Activated CD4-positive, alpha-beta memory T cell treated with anti-CD3 and anti-CD28 coated beads, Interleukin-2, amount 10 ng/mL, durations not matched to agents 7 days and 5 days (primary cell): Measurements from ENCODE around the gene ZNF672. TPM values are rescaled to one million over a fixed set of nuclear protein-coding genes. Genes with fewer than 3 reads are reported as not detected.
A peak's percentile ranks its signal among the peaks of the same experiment; 100 is the strongest.
"Not testable (repeated sequence)": the region's sequence is repeated elsewhere in the genome, so short reads cannot be mapped to it uniquely, and the experiment has no call there.

Source experiments
- CTCF ChIA-PET: fragments of 350-600 bp; sonication (Branson Sonifier 250); formaldehyde crosslinking; loops from one replicate; lab custom pipeline; 2021; ENCODE audit warnings: antibody characterized with exemption, inconsistent platforms; lab: Charles Lee
- POLR2A ChIA-PET: fragments of 350-600 bp; sonication (Branson Sonifier 250); formaldehyde crosslinking; loops from one replicate; lab custom pipeline; 2021; ENCODE audit warnings: antibody characterized with exemption; lab: Charles Lee
- DNase-seq: peaks from one replicate; pipeline ENCODE4 v3.0.0-alpha.2; 2020
- H3K27ac Mint-ChIP-seq: one replicate; pipeline ENCODE4 v1.8.0; 2021; ENCODE audit warnings: mild to moderate bottlenecking, mixed read lengths
- H3K27me3 Mint-ChIP-seq: one replicate; pipeline ENCODE4 v1.8.0; 2021; ENCODE audit warnings: mixed read lengths
- H3K36me3 Mint-ChIP-seq: one replicate; pipeline ENCODE4 v1.8.0; 2021; ENCODE audit warnings: low read depth, mixed read lengths
- H3K4me1 Mint-ChIP-seq: one replicate; pipeline ENCODE4 v1.8.0; 2021; ENCODE audit warnings: mixed read lengths
- H3K4me3 Mint-ChIP-seq: one replicate; pipeline ENCODE4 v1.8.0; 2021; ENCODE audit warnings: mild to moderate bottlenecking, mixed read lengths
- H3K9me3 Mint-ChIP-seq: one replicate; pipeline ENCODE4 v1.8.0; 2021; ENCODE audit warnings: mixed read lengths
- total RNA-seq, 2 experiments: library from RNA; stranded (reverse); gene quantifications; one replicate each; pipeline ENCODE4 v1.2.3, GENCODE V29; 2021

The ZNF672 gene
- total RNA-seq, 2 experiments from 2014 or later = 54.1 to 60.1 TPM

DNA sequence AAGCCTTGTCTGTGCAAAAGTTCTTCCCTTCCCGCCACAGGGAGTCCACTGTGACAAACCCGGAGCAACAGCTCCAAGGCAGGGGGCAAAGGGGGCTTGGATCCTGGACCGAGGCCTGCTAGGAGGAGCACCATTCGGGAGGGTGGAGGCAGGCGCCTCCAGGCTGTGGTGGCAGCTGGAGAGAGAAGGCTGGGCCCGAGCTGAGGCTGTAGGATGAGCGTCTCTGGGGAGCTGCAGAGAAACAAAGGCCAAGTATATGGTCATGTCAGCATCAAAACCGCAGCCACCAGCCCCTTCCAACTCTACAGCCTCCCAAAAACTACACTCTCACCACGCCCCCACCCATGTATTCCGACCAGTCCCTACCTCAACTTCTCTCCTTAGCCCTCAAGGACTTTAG is 12.9 kb upstream of the ZNF672 start:
- H3K27ac Mint-ChIP-seq = peak overlapping the region; percentile 98
- no peaks in the 10 kb centered on the region for H3K27me3 Mint-ChIP-seq
- H3K4me1 Mint-ChIP-seq = peaks cover 64% of the 10 kb centered on the region
- peaks cover 42% of the 10 kb centered on the region for H3K36me3 Mint-ChIP-seq
- ChIA-PET POLR2A (interaction anchor here (1.5 to 8.0 kb wide), 7 partner anchors 8 to 101 kb away, joined by 4 to 136 read pairs (median 8); partner anchors contain the start of genes ZNF672 and ZNF692), CTCF (interaction anchor here (1.1 to 4.1 kb wide), 3 partner anchors 13 to 49 kb away, joined by 3 to 69 read pairs (median 4); partner anchors contain the start of gene ZNF672)
- H3K4me3 Mint-ChIP-seq = peak overlapping the region; percentile 84
- H3K9me3 Mint-ChIP-seq = no peaks in the 10 kb centered on the region
- DNase-seq = no peak

DNA sequence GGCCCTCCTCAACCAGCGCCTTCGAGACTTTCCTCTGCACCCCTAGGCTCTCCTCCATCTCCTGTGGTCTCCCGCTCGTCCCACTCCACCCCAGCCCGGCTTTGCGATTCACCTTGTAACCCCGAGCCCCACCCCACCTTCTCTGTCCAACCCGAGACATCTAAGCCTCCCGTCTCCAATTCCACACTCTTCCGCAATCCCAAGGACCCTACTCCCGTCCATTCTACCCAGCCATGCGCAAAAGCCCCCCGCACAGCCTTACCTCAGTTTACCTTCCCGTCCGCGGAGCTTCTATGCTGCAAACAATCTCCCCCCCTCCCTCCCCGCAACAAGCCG is 12.5 kb upstream of the ZNF672 start:
- Mint-ChIP-seq H3K36me3 (peaks cover 38% of the 10 kb centered on the region), H3K27ac (peak overlapping the region; percentile 98), H3K27me3 (no peaks in the 10 kb centered on the region), H3K4me3 (peak overlapping the region; percentile 84), H3K9me3 (no peaks in the 10 kb centered on the region), H3K4me1 (peaks cover 61% of the 10 kb centered on the region)
- POLR2A ChIA-PET = interaction anchor here (0.7 to 8.0 kb wide), 12 partner anchors 8 to 101 kb away, joined by 3 to 136 read pairs (median 4); partner anchors contain the start of genes ZNF672 and ZNF692
- no peak for DNase-seq
- CTCF ChIA-PET = interaction anchor here (0.9 to 4.1 kb wide), 9 partner anchors 10 to 421 kb away, joined by 3 to 69 read pairs (median 4); partner anchors contain the start of genes ZNF672 and ZNF692

DNA sequence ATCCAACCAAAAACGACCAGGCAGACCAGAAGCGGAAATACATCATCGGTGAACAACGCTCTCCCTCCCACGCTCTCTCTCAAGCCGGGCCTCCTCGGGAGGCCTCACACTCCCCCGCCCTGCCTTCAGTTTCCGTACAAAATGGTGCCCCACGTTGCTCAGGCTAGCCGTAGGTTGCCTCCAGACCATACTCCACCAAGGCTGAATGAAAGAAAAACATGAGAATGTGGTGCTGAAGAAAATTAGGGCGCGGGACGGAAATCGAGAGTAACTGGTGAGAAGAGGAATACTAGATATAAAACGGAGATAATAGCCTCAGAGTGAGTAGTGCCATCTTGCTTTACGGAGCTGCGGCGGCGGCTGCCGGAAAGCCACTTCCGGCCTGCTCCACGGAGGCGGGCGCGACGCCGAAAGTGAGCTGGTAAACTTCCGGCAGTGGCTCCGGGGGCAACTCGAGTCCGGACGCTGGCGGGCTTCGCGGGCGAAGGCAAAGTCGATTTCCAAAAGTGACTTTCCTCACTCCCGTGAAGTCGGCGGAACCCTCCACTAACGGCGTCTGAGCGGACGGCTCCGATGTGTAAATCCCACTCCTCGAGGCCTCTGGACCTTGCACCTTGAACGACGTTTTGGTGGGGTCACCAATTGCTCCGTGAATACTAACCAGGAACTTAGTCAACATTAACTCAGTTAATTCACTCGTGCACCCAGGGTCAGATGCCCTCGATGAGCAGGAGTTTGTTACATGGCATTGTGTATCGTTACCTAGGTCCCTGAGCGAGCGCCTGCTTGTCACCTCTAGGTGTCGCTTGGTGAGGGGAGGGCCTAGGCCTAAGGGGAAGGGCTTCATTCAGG is 11.9 kb upstream of the ZNF672 start, which contains the start of gene SH3BP5L:
Gene SH3BP5L, minus strand, starts transcription at position 7 of the 852 bp plus-strand sequence. CDS start 980 bp downstream, outside the sequence.
- H3K4me3 Mint-ChIP-seq = peak within 1 kb of the TSS; percentile 84
- H3K9me3 Mint-ChIP-seq = no peaks in the 10 kb centered on the region
- peaks cover 34% of the 10 kb centered on the region for H3K36me3 Mint-ChIP-seq
- H3K4me1 Mint-ChIP-seq = peaks cover 56% of the 10 kb centered on the region
- ChIA-PET POLR2A (interaction anchor here (0.7 to 8.0 kb wide), 16 partner anchors 9 to 100 kb away, joined by 3 to 136 read pairs (median 4); partner anchors contain the start of genes ZNF672 and ZNF692), CTCF (interaction anchor here (0.8 to 4.1 kb wide), 10 partner anchors 9 to 422 kb away, joined by 3 to 69 read pairs (median 4); partner anchors contain the start of genes ZNF672 and ZNF692)
- peak within 1 kb of the TSS; percentile 98 for H3K27ac Mint-ChIP-seq
- peaks cover 2% of the 10 kb centered on the region for H3K27me3 Mint-ChIP-seq
- DNase-seq = peak; percentile 91

DNA sequence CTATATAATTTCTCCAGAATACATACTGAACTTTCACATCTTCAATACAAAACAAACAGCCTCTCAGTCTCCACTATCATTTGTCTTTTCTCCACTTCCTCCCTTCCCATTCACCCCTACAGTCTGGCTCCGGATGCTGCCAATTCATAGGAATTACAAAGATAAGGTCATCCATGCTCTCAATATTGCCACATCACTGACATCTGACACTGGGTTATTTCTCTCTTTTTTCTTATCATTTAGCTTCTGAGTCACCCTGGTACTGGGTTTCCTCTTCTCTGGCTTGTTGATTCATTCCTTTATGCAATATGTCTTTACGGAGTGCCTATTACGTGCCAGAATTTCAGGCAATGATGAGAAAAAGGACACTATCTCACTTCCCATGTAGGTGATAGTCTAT is 9.2 kb upstream of the ZNF672 start:
- POLR2A ChIA-PET = interaction anchor here (0.9 to 8.0 kb wide), 3 partner anchors 9 to 30 kb away, joined by 4 to 136 read pairs (median 7); partner anchors contain the start of genes ZNF672 and ZNF692

DNA sequence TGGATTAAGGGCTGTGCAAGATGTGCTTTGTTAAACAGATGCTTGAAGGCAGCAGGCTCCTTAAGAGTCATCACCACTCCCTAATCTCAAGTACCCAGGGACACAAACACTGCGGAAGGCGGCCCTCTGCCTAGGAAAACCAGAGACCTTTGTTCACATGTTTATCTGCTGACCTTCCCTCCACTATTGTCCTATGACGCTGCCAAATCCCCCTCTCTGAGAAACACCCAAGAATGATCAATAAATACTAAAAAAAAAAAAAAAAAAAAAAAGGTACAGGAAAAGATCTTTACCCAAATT is 7.4 kb upstream of the ZNF672 start:
- H3K9me3 Mint-ChIP-seq, H3K27ac Mint-ChIP-seq, DNase-seq, H3K36me3 Mint-ChIP-seq, H3K27me3 Mint-ChIP-seq, POLR2A ChIA-PET, H3K4me3 Mint-ChIP-seq, CTCF ChIA-PET: not testable (repeated sequence)
- peaks cover 15% of the 10 kb centered on the region for H3K4me1 Mint-ChIP-seq

More for the DNA sequence above, 9.2 kb upstream of the ZNF672 start:
- H3K27ac Mint-ChIP-seq = no peak overlapping the region
- no peaks in the 10 kb centered on the region for H3K9me3 Mint-ChIP-seq
- CTCF ChIA-PET = interaction anchor here (1.7 to 4.1 kb wide), 2 partner anchors 9 to 30 kb away, joined by 4 to 69 read pairs; partner anchors contain the start of genes ZNF672 and ZNF692
- no peak for DNase-seq
- peaks cover 32% of the 10 kb centered on the region for H3K4me1 Mint-ChIP-seq
- peaks cover 19% of the 10 kb centered on the region for H3K36me3 Mint-ChIP-seq
- no peak overlapping the region for H3K4me3 Mint-ChIP-seq
- H3K27me3 Mint-ChIP-seq = peaks cover 10% of the 10 kb centered on the region

DNA sequence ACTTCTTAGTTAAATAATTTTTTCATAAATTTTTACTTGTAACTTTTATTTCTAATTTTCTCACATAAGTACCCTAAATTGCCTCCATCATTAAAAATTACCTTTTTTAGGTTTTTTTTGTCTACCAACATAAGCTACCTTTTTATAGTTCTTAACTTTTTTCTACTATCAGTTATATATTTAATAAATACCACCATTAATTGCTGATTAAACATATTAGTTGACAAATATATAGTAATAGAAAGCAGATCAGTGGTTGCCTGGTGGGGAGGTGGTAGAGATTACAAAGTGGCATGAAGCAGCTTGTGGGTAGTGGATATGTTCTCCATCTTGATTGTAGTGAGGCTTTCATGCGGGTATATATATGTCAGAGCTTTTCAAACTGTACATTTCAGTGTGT is 6.2 kb upstream of the ZNF672 start:
- H3K27me3 Mint-ChIP-seq = peaks cover 10% of the 10 kb centered on the region
- no peak overlapping the region for H3K27ac Mint-ChIP-seq
- peaks cover 8% of the 10 kb centered on the region for H3K4me1 Mint-ChIP-seq
- ChIA-PET POLR2A (no interaction called here), CTCF (interaction anchor here (1.0 kb wide), 1 partner anchor 26 kb away, joined by 3 read pairs; no protein-coding TSS in a partner anchor)
- no peaks in the 10 kb centered on the region for H3K9me3 Mint-ChIP-seq
- H3K36me3 Mint-ChIP-seq = no peaks in the 10 kb centered on the region
- H3K4me3 Mint-ChIP-seq = no peak overlapping the region
- no peak for DNase-seq

DNA sequence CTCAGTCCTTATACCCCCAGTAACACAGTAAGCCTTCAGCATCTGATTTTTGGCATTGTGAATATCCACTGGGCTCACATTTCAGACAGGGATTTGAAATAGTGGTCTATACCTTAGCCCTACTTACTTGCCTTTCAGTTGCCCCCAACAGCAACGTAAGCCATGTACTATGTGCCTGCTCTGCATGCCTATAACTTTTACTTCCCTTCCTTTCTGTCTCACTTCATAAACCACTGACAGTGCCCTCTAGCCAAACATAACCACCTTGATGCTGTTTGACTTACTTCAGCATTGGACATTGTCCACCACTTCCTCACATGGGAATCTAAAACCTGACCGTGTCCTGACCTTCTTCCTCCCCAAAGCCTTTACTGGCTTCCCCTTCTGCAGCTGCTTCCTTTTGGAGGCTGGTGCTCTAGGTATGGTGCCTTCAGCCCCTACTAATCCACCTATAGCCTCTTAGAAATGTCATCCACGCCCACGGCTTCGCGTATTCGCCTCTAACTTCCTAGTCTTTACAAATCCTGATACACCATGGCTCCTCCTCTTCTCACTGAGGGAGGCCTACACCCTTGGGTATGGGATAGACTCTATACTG is 3.6 kb upstream of the ZNF672 start:
- peaks cover 3% of the 10 kb centered on the region for H3K36me3 Mint-ChIP-seq
- H3K4me1 Mint-ChIP-seq = peaks cover 5% of the 10 kb centered on the region
- H3K27me3 Mint-ChIP-seq = peaks cover 10% of the 10 kb centered on the region
- H3K27ac Mint-ChIP-seq = no peak overlapping the region
- CTCF ChIA-PET = no interaction called here
- no peak overlapping the region for H3K4me3 Mint-ChIP-seq
- no peak for DNase-seq
- POLR2A ChIA-PET = no interaction called here
- H3K9me3 Mint-ChIP-seq = no peaks in the 10 kb centered on the region

DNA sequence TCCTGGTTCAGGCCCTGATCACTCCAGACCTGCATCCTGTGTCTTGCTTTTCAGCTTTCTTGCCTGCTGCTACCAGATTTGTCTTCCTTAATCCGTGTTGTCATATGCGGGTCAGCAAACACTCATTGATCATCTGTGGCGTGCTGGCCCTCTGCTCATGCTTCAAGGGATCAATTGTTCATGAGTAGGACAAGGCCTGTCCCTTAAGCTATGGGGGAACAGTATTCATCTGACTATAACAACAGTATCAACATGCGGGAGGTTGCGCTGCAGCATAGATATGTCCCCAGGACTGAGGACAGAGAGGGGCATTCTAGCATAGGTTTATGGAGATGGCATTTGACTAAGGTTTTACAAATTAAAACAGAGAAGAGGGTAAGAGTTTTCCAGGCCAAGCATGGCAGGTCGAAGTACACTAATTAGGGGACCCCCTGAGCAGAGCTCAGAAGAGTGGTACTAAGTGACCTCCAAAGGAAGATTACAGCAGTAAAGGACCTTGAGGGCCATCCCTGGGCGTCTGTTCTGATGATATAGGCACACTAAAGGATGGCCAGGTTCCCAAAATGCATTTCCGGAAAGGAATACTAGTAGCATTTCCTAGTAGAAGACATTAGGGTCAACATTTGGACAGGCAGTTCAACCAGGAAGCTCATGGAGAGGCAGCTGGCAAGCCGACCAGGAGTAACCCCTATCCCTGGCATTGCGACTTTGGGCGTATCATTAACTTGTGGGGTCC is 811 bp upstream of the ZNF672 start:
- Mint-ChIP-seq H3K36me3 (peaks cover 5% of the 10 kb centered on the region), H3K27me3 (peaks cover 4% of the 10 kb centered on the region), H3K9me3 (no peaks in the 10 kb centered on the region), H3K27ac (no peak overlapping the region), H3K4me3 (no peak overlapping the region), H3K4me1 (peaks cover 28% of the 10 kb centered on the region)
- POLR2A ChIA-PET = interaction anchor here (0.7 to 5.4 kb wide), 13 partner anchors 10 to 89 kb away, joined by 3 to 136 read pairs (median 4); partner anchors contain the start of genes SH3BP5L and ZNF692
- DNase-seq = no peak
- CTCF ChIA-PET = interaction anchor here (0.6 to 4.3 kb wide), 5 partner anchors 10 to 88 kb away, joined by 3 to 69 read pairs (median 9); partner anchors contain the start of genes SH3BP5L and ZNF692

DNA sequence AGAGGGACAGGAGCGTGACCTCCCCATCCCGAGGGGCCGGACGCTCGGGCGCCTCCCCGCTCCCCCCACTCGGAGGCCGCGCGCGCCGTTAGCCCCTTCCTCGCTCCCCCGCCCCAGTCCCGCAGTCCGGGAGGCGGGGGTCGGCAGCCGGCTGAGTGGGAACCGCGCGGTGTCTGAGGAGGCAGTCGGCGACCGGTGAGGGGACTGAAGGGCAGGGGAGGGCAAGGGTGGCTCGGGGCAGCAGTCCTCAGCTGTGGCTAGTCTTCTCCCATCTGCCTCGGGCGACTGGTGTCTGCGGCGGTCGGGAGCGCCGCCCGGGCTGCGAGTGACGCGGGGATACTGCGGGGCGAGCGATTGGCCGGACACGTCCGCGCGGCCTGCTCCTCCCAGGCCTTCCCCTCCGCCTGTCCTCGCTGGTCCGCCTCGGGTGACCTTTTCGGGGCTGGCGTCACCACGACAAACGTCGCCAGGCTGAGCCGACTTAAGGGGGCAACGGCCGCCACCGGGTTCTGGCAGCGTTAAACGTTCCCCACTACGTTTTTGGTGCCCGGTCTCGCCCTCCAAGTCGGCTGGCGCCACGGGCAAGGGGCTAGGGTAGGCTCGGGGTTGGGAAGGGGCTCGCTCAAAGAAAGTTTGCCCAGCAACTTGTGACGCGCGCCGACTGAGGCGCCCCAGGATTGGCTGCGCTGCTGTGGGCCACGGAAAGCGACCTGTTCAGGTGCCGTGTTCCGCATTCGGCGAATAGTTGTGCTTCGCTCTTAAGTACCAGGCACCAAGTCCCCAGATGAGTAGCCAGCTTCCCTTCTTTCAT is 538 bp downstream of the ZNF672 start:
- DNase-seq = peak; percentile 89
- H3K4me3 Mint-ChIP-seq = no peak overlapping the region
- ChIA-PET POLR2A (interaction anchor here (0.7 to 5.4 kb wide), 12 partner anchors 13 to 88 kb away, joined by 3 to 136 read pairs (median 5); partner anchors contain the start of genes SH3BP5L and ZNF692), CTCF (interaction anchor here (1.1 to 4.3 kb wide), 4 partner anchors 12 to 87 kb away, joined by 4 to 69 read pairs (median 26); partner anchors contain the start of genes SH3BP5L and ZNF692)
- peaks cover 9% of the 10 kb centered on the region for H3K36me3 Mint-ChIP-seq
- H3K27me3 Mint-ChIP-seq = peaks cover 1% of the 10 kb centered on the region
- peaks cover 29% of the 10 kb centered on the region for H3K4me1 Mint-ChIP-seq
- H3K9me3 Mint-ChIP-seq = no peaks in the 10 kb centered on the region
- no peak overlapping the region for H3K27ac Mint-ChIP-seq

DNA sequence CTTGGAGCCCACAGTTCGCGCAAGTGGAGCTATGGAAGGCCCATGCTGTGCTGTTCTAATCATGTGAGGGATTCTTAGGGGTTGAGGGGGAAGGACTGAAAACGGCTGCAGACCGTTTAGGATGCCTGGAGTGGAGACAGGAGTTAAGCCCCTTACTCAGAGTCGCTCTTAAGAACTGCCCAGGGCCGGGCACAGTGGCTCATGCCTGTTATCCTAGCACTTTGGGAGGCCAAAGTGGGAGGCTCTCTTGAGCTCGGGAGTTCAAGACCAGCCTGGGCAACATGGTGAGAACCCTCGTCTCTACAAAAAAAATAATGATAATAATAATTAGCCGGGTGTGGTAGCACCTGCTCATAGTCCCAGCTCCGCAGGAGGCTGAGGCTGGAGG is 1.1 kb downstream of the ZNF672 start:
- ChIA-PET CTCF (interaction anchor here (1.1 to 4.3 kb wide), 4 partner anchors 12 to 86 kb away, joined by 4 to 69 read pairs (median 26); partner anchors contain the start of genes SH3BP5L and ZNF692), POLR2A (interaction anchor here (1.6 to 5.4 kb wide), 5 partner anchors 12 to 23 kb away, joined by 3 to 136 read pairs (median 27); partner anchors contain the start of genes SH3BP5L and ZNF692)
- Mint-ChIP-seq H3K36me3 (peaks cover 9% of the 10 kb centered on the region), H3K27me3 (no peaks in the 10 kb centered on the region), H3K4me3 (no peak overlapping the region), H3K27ac (no peak overlapping the region), H3K4me1 (peaks cover 29% of the 10 kb centered on the region), H3K9me3 (no peaks in the 10 kb centered on the region)
- no peak for DNase-seq

DNA sequence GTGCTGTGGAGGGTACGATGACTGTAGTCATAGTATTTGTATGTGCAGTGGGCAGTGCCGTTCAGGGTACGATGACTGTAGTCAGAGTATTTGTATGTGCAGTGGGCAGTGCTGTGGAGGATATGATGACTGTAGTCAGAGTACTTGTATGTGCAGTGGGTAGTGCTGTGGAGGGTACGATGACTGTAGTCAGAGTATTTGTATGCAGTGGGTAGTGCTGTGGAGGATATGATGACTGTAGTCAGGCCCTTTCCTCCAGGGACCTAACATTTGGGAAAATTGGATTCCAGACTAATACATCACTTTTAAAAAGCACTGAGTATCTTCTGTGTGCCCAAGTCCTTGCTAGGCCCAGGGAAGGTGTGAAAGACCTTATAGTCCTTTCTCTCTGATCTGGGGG is 2.9 kb downstream of the ZNF672 start:
- no peaks in the 10 kb centered on the region for H3K27me3 Mint-ChIP-seq
- H3K27ac Mint-ChIP-seq = no peak overlapping the region
- DNase-seq = no peak
- peaks cover 29% of the 10 kb centered on the region for H3K4me1 Mint-ChIP-seq
- CTCF ChIA-PET = interaction anchor here (1.0 to 4.1 kb wide), 3 partner anchors 14 to 22 kb away, joined by 3 to 31 read pairs (median 10); partner anchors contain the start of gene ZNF692
- no peaks in the 10 kb centered on the region for H3K9me3 Mint-ChIP-seq
- POLR2A ChIA-PET = interaction anchor here (2.6 kb wide), 1 partner anchor 18 kb away, joined by 10 read pairs; the partner anchor contains the start of gene ZNF692
- peaks cover 21% of the 10 kb centered on the region for H3K36me3 Mint-ChIP-seq
- H3K4me3 Mint-ChIP-seq = no peak overlapping the region
